NT2/D1 (cell line): ENCODE results near the gene MARS1.
A peak's percentile ranks its signal among the peaks of the same experiment; 100 is the strongest.
"Not testable (repeated sequence)": the region's sequence is repeated elsewhere in the genome, so short reads cannot be mapped to it uniquely, and the experiment has no call there.

Experiments used
- DNase-seq: peaks from one replicate; pipeline ENCODE4 v3.0.0-alpha.2; 2011; ENCODE audit warnings: low read depth, low spot score
- H3K27me3 ChIP-seq: 2 replicates; pipeline ENCODE4 v1.6.0; 2011; ENCODE audit warnings: mild to moderate bottlenecking; ENCODE audit not compliant: insufficient read length, insufficient read depth
- H3K36me3 ChIP-seq: 2 replicates; pipeline ENCODE4 v1.6.1; 2011; ENCODE audit warnings: mild to moderate bottlenecking, low read length, mixed read lengths; ENCODE audit not compliant: insufficient read depth, insufficient read length
- H3K4me1 ChIP-seq: 2 replicates; pipeline ENCODE4 v1.5.1; 2011; ENCODE audit not compliant: insufficient read depth, insufficient read length
- H3K4me3 ChIP-seq: 2 replicates; pipeline ENCODE4 v1.5.1; 2011; ENCODE audit warnings: low read depth; ENCODE audit not compliant: insufficient read length
- H3K9ac ChIP-seq: 2 replicates; pipeline ENCODE4 v1.6.0; 2011; ENCODE audit warnings: low read depth; ENCODE audit not compliant: insufficient read length
- H3K9me3 ChIP-seq: 2 replicates; pipeline ENCODE4 v1.5.1; 2011; ENCODE audit warnings: mild to moderate bottlenecking, low read length; ENCODE audit not compliant: insufficient read depth
- SUZ12 ChIP-seq: IDR thresholded peaks from 2 replicates; pipeline ENCODE4 v1.6.1; 2011; ENCODE audit not compliant: insufficient read length, insufficient read depth; ENCODE audit errors: extremely low read depth
- YY1 ChIP-seq: IDR thresholded peaks from 2 replicates; pipeline ENCODE4 v1.6.1; 2011; ENCODE audit not compliant: insufficient read length, insufficient read depth
- ZNF274 ChIP-seq: IDR thresholded peaks from 2 replicates; pipeline ENCODE4 v1.6.1; 2011; ENCODE audit warnings: mild to moderate bottlenecking, low read depth, low read length

Gene MARS1

DNA sequence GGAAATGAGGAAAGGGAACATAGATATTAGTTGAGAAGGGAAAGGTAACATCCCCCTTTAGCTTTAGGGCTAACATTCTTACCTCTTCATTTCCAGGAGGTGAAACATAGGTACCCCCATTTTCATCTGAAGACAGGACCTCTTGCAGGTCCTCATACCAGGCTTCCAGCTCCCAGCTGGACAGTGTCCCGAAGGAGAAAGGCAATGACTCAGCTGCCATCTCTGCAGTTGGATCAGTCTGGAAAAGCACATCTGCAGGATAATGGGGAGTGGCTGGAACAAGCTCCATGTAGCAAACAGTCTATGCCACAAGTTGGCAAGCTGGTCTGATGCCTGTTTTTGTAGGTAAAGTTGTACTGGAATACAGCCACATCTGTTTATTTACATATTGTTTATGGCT, 29.3 kb downstream of the MARS1 start:
- TF ChIP-seq ZNF274 = no peak
- no peak for TF ChIP-seq YY1
- TF ChIP-seq SUZ12 = no peak
- no peak overlapping the region for H3K9ac ChIP-seq
- peaks cover 70% of the 10 kb centered on the region for H3K36me3 ChIP-seq
- H3K4me3 ChIP-seq = no peak overlapping the region
- no peaks in the 10 kb centered on the region for H3K27me3 ChIP-seq
- DNase-seq = no peak
- no peaks in the 10 kb centered on the region for H3K9me3 ChIP-seq
- H3K4me1 ChIP-seq = peaks cover 3% of the 10 kb centered on the region

DNA sequence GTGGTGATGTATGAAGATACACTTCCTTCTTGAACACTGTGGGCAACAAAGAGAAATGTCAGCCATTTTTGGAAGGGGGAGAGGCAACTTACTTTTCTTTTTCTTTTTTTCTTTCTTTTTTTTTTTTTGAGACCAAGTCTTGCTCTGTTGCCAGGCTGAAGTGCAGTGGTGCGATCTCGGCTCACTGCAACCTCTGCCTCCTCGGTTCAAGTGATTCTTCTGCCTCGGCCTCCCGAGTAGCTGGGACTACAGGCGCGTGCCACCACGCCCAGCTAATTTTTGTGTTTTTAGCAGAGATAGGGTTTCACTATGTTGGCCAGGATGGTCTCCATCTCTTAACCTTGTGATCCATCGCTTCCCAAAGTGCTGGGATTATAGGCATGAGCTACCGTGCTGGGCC, 29.9 kb downstream of the MARS1 start:
- not testable (repeated sequence) for H3K4me3 ChIP-seq, DNase-seq, H3K27me3 ChIP-seq, H3K4me1 ChIP-seq, H3K9me3 ChIP-seq, H3K9ac ChIP-seq
- peaks cover 65% of the 10 kb centered on the region for H3K36me3 ChIP-seq

DNA sequence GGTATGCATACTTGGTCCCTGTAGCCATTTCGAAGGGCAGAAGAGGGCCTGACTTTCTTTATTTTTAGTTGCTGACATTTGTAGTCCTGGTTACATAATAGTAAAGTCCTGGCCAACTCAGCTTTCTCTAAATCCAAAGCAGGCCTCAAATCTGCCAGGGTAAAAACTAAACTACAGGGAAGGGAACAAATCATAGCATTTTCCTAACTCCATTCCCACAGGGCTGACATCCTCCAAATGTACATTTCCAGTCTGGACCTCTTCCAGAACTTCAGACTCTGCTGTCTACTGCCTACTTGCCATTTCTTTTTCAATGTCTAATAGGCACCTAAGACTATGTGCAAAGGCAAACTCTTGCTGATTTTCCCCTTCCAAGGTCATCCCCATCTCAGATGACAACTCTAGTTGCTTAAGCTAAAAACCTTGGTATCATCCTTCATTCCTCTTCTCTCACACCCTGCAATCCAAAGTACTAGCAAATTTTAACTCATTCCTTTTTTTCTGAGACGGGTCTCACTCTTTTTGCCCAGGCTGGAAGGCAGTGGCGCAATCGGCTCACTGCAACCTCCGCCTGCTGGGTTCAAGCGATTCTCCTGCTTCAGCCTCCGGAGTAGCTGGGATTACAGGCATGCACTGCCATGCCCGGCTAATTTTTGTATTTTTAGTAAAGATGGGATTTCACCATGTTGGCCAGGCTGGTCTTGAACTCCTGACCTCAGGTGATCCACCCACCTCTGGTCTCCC, 30.5 kb downstream of the MARS1 start:
- H3K4me3 ChIP-seq = peak overlapping the region; percentile 84
- TF ChIP-seq SUZ12 (no peak), ZNF274 (no peak), YY1 (no peak)
- no peak for DNase-seq
- H3K27me3 ChIP-seq = no peaks in the 10 kb centered on the region
- H3K9ac ChIP-seq = peak overlapping the region; percentile 5
- peaks cover 58% of the 10 kb centered on the region for H3K36me3 ChIP-seq
- H3K9me3 ChIP-seq = no peaks in the 10 kb centered on the region
- peaks cover 3% of the 10 kb centered on the region for H3K4me1 ChIP-seq

DNA sequence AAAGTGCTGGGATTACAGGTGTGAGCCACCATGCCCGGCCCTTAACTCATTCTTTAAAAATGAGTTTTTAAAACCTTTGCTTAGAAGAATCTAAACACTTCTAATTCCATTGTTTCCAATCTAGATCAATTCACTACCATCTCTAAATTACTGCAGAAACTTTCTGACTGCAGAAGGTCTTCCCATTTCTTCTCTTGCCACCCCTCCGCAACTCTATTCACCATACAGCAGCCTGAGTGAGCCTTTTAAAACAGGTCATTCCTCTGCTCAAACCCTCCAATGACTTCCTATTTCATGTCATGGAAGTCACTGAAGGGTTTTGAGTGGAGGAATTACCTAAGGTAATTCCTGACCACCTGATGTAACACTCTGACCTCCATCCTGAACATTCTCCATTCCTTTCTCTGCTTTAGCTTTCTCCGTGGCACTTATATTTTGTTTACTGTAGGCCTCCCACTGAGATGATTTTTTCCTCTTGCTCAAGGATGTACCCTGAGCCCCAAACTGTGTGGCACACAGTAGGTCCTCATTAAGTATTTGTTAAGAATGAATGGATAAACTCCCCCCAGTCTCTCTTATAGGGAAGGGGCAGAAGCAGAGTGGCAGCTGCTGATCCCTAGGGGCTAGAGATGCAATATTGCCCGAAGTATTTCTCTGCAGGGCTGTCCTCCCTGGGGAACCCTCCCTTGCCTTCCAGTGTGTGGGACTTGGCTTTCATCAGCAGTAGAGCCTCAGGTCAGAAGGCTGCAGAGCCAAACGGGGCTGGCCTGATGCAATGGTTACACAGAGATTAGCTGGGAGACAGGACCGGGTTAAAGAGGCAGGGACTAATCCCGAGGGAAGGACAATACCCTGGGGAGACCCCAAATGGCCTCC, 31.3 kb downstream of the MARS1 start:
- Histone ChIP-seq H3K9me3 (no peaks in the 10 kb centered on the region), H3K9ac (peak overlapping the region; percentile 95), H3K27me3 (no peaks in the 10 kb centered on the region), H3K4me1 (peaks cover 5% of the 10 kb centered on the region), H3K36me3 (peaks cover 59% of the 10 kb centered on the region), H3K4me3 (peak overlapping the region; percentile 84)
- DNase-seq = no peak
- TF ChIP-seq SUZ12 (no peak), ZNF274 (no peak), YY1 (no peak)

DNA sequence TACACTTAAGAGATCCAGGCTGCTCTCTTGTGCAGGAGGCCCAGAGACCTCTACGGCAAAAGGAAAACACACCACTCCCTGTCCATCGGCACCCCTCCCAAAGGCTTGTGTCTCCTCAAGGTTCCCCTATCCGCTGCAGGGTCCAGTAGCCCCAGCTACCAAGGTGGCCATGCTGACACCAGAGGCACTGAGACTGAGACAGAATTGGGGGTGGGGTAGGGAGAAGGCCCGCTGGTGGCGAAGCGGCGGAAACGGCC, 31.9 kb downstream of the MARS1 start:
- no peak for DNase-seq

DNA sequence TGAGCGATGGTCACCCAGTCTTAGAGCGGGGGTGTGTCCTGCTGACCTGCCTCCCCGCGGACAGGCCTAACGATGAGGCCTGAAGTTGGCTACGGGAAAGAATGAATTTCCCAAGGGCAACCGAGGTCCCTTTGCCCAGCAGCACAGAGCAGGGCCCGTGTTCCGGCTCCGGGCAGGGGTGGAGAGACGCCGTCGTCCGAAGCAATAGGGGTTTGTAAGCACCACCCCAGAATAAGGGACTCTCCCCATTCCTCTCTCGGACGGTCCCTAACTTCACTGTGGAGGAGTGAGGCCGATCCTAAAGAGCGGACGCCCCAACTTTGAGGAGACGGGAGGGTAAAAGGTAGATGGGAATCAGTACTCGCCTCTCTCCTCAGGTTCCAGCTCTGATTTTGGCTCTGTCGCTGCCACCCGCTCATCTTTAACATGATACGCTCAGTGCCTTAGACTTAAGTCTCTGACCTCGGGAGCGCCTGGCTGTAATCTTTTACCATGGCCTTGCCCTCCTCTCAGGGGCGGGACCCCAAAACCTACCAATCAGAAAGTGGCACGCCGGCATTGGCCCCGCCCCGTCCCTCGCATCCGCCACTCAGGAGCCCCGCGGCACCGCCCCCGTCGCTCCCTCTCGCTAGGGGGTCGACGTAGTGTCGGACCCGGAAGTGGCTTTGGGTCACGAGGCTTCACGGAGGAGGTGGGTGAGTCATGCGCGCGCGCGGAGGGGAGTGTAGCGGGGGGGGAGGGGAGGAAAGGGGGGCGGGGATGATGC, 32.4 kb downstream of the MARS1 start, which contains the start of gene DDIT3:
Gene DDIT3, minus strand, starts transcription at position 462 of the 766 bp plus-strand sequence. CDS start 3,108 bp downstream, outside the sequence.
- H3K9me3 ChIP-seq = no peaks in the 10 kb centered on the region
- H3K4me1 ChIP-seq = peaks cover 9% of the 10 kb centered on the region
- TF ChIP-seq SUZ12 = no peak
- no peak for TF ChIP-seq ZNF274
- no peak for TF ChIP-seq YY1
- no peaks in the 10 kb centered on the region for H3K27me3 ChIP-seq
- peaks cover 59% of the 10 kb centered on the region for H3K36me3 ChIP-seq
- H3K4me3 ChIP-seq = peak within 1 kb of the TSS; percentile 84
- DNase-seq = peak; percentile 97
- peak within 1 kb of the TSS; percentile 95 for H3K9ac ChIP-seq

More for the DNA sequence above, 31.9 kb downstream of the MARS1 start:
- Histone ChIP-seq H3K27me3 (no peaks in the 10 kb centered on the region), H3K9me3 (no peaks in the 10 kb centered on the region), H3K4me1 (peaks cover 9% of the 10 kb centered on the region), H3K9ac (peak overlapping the region; percentile 95), H3K36me3 (peaks cover 59% of the 10 kb centered on the region), H3K4me3 (peak overlapping the region; percentile 84)
- TF ChIP-seq YY1 (no peak), ZNF274 (no peak), SUZ12 (no peak)
